Ishikawa (cell line): ENCODE measurements around the gene MICAL3.

Source experiments
- CEBPB ChIP-seq: IDR thresholded peaks from 2 replicates; pipeline ENCODE4 v1.6.1; 2012
- CREB1 ChIP-seq: IDR thresholded peaks from 2 replicates; pipeline ENCODE4 v1.6.1; 2012; ENCODE audit warnings: low read depth
- EGR1 ChIP-seq: IDR thresholded peaks from 2 replicates; pipeline ENCODE4 v1.6.1; 2012
- EP300 ChIP-seq: IDR thresholded peaks from 2 replicates; pipeline ENCODE4 v1.6.1; 2012; ENCODE audit warnings: borderline replicate concordance
- FOXM1 ChIP-seq: IDR thresholded peaks from 2 replicates; pipeline ENCODE4 v1.6.1; 2012; ENCODE audit warnings: low read depth, borderline replicate concordance
- MAX ChIP-seq: IDR thresholded peaks from 2 replicates; pipeline ENCODE4 v1.6.1; 2012
- NFIC ChIP-seq: IDR thresholded peaks from 2 replicates; pipeline ENCODE4 v1.6.1; 2012
- RAD21 ChIP-seq: IDR thresholded peaks from 2 replicates; pipeline ENCODE4 v1.6.1; 2012; ENCODE audit warnings: low read depth
- REST ChIP-seq: IDR thresholded peaks from 2 replicates; pipeline ENCODE4 v1.6.1; 2012; ENCODE audit warnings: low read depth, mild to moderate bottlenecking
- TAF1 ChIP-seq: IDR thresholded peaks from 2 replicates; pipeline ENCODE4 v1.6.1; 2012; ENCODE audit warnings: low read depth, mild to moderate bottlenecking
- TCF12 ChIP-seq: IDR thresholded peaks from 2 replicates; pipeline ENCODE4 v1.6.1; 2012; ENCODE audit warnings: low read depth
- TEAD4 ChIP-seq: IDR thresholded peaks from 2 replicates; pipeline ENCODE4 v1.6.1; 2012
- USF1 ChIP-seq: IDR thresholded peaks from 2 replicates; pipeline ENCODE4 v1.6.1; 2012
- YY1 ChIP-seq: IDR thresholded peaks from 2 replicates; pipeline ENCODE4 v1.6.1; 2012; ENCODE audit warnings: low read depth
- ZBTB7A ChIP-seq: IDR thresholded peaks from 2 replicates; pipeline ENCODE4 v1.6.1; 2012; ENCODE audit warnings: low read depth

MICAL3 gene

GRCh38 chr22:17772958-17773605, 251.3 kb downstream of the MICAL3 start:
- no peak for TF ChIP-seq TAF1
- TF ChIP-seq EP300, result no peak
- no peak for TF ChIP-seq YY1
- no peak for TF ChIP-seq CEBPB
- TF ChIP-seq RAD21, result no peak
- no peak for TF ChIP-seq ZBTB7A
- no peak for TF ChIP-seq REST
- TF ChIP-seq NFIC, result no peak
- no peak for TF ChIP-seq USF1
- peak; percentile 38; the same call in 1 of the 2 replicates for TF ChIP-seq MAX
- peak; percentile 87 for TF ChIP-seq TEAD4
- TF ChIP-seq TCF12, result no peak
- TF ChIP-seq CREB1, result no peak
- no peak for TF ChIP-seq FOXM1
- peak; percentile 76 for TF ChIP-seq EGR1

- TF ChIP-seq CEBPB (no peak), USF1 (no peak), NFIC (peak; percentile 49)
Observed at GRCh38 chr22:17772249-17772957, 252.0 kb downstream of the MICAL3 start.

GRCh38 chr22:17770180-17771077, 253.9 kb downstream of the MICAL3 start:
- TF ChIP-seq NFIC (no peak), CREB1 (no peak), TCF12 (no peak), TAF1 (no peak), EP300 (no peak), YY1 (no peak), ZBTB7A (no peak), TEAD4 (no peak), FOXM1 (no peak), USF1 (no peak)

- TF ChIP-seq RAD21 (no peak), USF1 (peak; percentile 36; the same call in 1 of the 2 replicates), CREB1 (no peak)
Observed at GRCh38 chr22:17769716-17770082, 254.7 kb downstream of the MICAL3 start.

- TF ChIP-seq ZBTB7A (no peak), EP300 (no peak), YY1 (no peak), NFIC (no peak), CREB1 (no peak), EGR1 (no peak), USF1 (no peak), TCF12 (no peak), TEAD4 (no peak), RAD21 (no peak), TAF1 (no peak), CEBPB (no peak), MAX (no peak), REST (no peak), FOXM1 (no peak)
Observed at GRCh38 chr22:17769013-17769715, 255.2 kb downstream of the MICAL3 start.
